Activated CD4-positive, alpha-beta T cell treated with anti-CD3 and anti-CD28 coated beads for 1 hour (primary cell): ENCODE measurements around the gene S100A16.

Source experiments
- DNase-seq: peaks from one replicate; pipeline ENCODE4 v3.0.0-alpha.2; 2020

Gene S100A16

DNA sequence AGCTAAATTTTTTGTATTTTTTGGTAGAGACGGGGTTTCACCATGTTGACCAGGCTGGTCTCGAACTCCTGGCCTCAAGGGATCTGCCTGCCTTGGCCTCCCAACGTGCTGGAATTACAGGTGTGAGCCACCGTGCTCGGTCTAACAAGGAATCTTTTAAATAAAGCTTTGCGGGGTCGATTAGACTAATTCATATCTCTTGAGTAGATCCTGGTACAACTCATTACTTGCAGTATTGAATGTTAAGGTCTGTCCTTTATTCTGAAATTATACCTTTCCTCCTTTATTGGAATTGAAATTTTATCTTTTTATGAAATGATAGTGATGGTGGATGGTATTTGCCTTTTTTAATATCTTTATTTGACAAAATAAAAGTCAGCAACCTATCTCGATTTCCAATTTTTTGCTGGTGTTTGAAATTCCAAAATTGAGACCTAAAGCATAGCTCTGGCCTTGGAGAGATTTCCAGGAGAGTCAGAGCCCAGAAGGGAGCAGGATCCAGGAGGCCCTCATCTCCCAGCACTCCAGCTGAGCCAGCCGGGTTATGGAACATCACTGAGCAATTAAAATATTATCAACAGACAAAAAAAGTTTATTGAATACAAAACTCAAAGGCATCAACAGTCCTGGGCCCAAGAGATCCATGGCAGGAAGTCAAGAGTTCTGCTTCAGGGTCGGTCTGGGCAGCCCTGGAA is 52.0 kb downstream of the S100A16 start:
- DNase-seq: no peak

DNA sequence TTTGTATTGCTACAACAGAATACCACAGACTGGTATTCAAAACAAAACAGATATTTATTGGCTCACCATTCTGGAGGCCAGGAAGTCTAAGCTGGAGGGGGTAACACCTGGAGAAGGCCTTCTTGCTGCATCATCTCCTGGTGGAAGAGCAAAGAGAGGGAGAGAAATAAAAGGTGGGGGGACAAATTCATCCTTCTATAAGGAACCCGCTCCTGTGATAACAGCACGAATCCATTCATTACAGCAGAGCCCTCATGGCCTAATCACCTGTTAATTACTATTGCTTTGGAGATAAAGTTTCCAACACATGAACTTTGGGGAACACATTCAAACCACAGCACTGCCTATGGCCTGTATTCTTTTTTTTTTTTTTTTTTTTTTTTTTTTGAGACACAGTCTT is 52.7 kb downstream of the S100A16 start:
- DNase-seq: no peak

DNA sequence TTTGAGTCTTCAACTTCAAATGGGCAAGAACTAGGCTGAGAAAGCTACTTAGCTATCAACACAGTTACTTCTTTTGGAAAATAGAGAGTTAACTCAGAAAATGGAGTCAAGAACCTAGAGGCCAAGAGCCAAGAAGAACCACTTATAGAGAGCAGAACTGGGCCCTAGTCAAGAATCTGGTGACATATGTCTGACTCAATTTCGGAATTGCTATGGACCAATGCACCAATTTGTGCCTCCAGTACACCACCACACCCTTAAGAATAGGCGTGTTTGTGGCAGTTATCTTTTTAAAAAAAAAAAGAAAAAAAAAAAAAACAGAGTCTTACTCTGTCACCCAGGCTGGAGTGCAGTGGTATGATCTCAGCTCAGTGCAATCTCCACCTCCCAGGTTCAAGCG is 55.1 kb downstream of the S100A16 start:
- DNase-seq: no peak
